Panc1 (cell line): Measurements from ENCODE around the gene TRAPPC5. TPM values are rescaled to one million over a fixed set of nuclear protein-coding genes. Genes with fewer than 3 reads are reported as not detected.

Experiments
- ATAC-seq: fragments of 200-7000 bp; cut with Tn5 transposase; 2 replicates; pipeline ENCODE4 v1.9.1; 2020; ENCODE audit warnings: mild to moderate bottlenecking, moderate library complexity
- BruUV-seq: library from RNA; stranded (reverse); fragments of 400-500 nt; replicated peaks from 2 replicates; lab custom pipeline; 2021; lab: Mats Ljungman, UMichigan
- CTCF ChIA-PET: fragments of 300-600 bp; sonication (Branson Sonifier 250); formaldehyde crosslinking; loops from one replicate; lab custom pipeline; 2022; ENCODE audit warnings: antibody characterized with exemption; lab: Charles Lee
- POLR2A ChIA-PET: fragments of 300-600 bp; sonication (Branson Sonifier 250); formaldehyde crosslinking; loops from one replicate; lab custom pipeline; 2022; ENCODE audit warnings: antibody characterized with exemption; lab: Charles Lee
- DNase-seq: peaks from one replicate; pipeline ENCODE4 v3.0.0-alpha.2; 2010; ENCODE audit warnings: low read depth, low spot score
- H3K27ac ChIP-seq: 2 replicates; pipeline ENCODE4 v1.5.1; 2011; ENCODE audit warnings: mild to moderate bottlenecking, low read length, inconsistent platforms
- H3K27me3 ChIP-seq: fragments of 200-500 bp; sonication (Bioruptor generic); 2 replicates; pipeline ENCODE4 v1.6.0; 2014; ENCODE audit warnings: low read length, inconsistent platforms; ENCODE audit not compliant: control insufficient read depth, insufficient read depth
- H3K36me3 ChIP-seq: fragments of 200-500 bp; sonication (Bioruptor generic); 2 replicates; pipeline ENCODE4 v1.5.1; 2014; ENCODE audit warnings: inconsistent platforms, mild to moderate bottlenecking, low read length, moderate library complexity; ENCODE audit not compliant: control insufficient read depth, insufficient read depth
- H3K4me1 ChIP-seq: 2 replicates; pipeline ENCODE4 v1.5.1; 2011; ENCODE audit warnings: inconsistent platforms, mild to moderate bottlenecking, low read length, moderate library complexity; ENCODE audit not compliant: control insufficient read depth, insufficient read depth
- H3K4me3 ChIP-seq, 2 experiments: 2 replicates each; pipeline ENCODE4 v1.5.1; 2011 to 2012; ENCODE audit warnings: low read depth in 2 of 2, low read length in 2 of 2, mild to moderate bottlenecking in 2 of 2, inconsistent platforms in 1 of 2, moderate library complexity in 1 of 2
- H3K9me3 ChIP-seq: fragments of 200-500 bp; sonication (Bioruptor generic); 2 replicates; pipeline ENCODE4 v1.5.1; 2014; ENCODE audit warnings: low read depth, mild to moderate bottlenecking, inconsistent platforms, low read length, moderate library complexity; ENCODE audit not compliant: control insufficient read depth, insufficient read depth
- POLR2AphosphoS5 ChIP-seq: IDR thresholded peaks from 2 replicates; pipeline ENCODE4 v1.6.1; 2012; ENCODE audit warnings: mild to moderate bottlenecking, low read depth, low read length, moderate library complexity
- SIN3A ChIP-seq: IDR thresholded peaks from 2 replicates; pipeline ENCODE4 v1.6.1; 2012; ENCODE audit warnings: low read depth, mild to moderate bottlenecking, low read length, moderate library complexity, borderline replicate concordance; ENCODE audit not compliant: insufficient read depth
- TCF7L2 ChIP-seq: IDR thresholded peaks from 2 replicates; pipeline ENCODE4 v1.6.1; 2011; ENCODE audit warnings: mild to moderate bottlenecking, low read depth, low read length, inconsistent platforms
- in situ Hi-C: cut with HindIII; loops from 2 replicates; pipeline ENCODE4 v1.10.0; 2016; ENCODE audit warnings: low sequenced_read_pairs, low pct_unique_long_range_greater_than_20kb
- intact Hi-C: fragments of 100-400 bp; cut with micrococcal nuclease; formaldehyde crosslinking; loops from one replicate; pipeline ENCODE4 v1.10.0; 2022; ENCODE audit not compliant: unreplicated experiment
- total RNA-seq: library from RNA; stranded (reverse); gene quantifications from one replicate; pipeline ENCODE4 v1.2.1, GENCODE V29; 2021; ENCODE audit not compliant: unreplicated experiment
- TF ChIP-seq, protein P1 (sequence below), 2 experiments: IDR thresholded peaks; 2 replicates each; pipeline ENCODE4 v1.6.1; 2011 to 2012; ENCODE audit warnings: low read depth in 2 of 2, control low read depth in 1 of 2, low read length in 1 of 2, mild to moderate bottlenecking in 1 of 2, moderate library complexity in 1 of 2; ENCODE audit not compliant: insufficient read depth in 1 of 2
- TF ChIP-seq, protein P2 (sequence below): fragments of 450-650 bp; IDR thresholded peaks from 2 replicates; pipeline ENCODE4 v1.5.1; 2017; ENCODE audit warnings: mild to moderate bottlenecking

Gene TRAPPC5
- total RNA-seq, 1 experiment from 2014 or later = 101 TPM

DNA sequence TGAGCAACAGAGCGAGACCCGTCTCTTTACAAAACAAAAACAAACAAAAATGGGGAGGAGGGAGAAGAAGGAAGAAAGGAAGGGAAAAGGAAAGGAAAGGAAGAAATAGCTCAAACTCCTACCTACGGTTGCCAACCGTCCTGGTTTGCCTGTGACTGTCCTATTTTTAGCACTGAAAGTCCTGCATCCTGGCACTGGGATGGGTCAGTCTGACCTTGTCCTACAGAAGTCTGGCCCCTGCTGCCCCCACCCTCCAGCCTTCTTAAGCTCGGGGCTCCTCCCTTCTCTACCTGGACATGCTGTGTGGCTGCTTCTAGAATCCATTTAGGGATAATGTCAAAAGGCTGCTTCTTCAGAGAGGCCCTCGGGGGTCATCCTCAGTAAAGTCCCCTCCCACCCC is 45.0 kb upstream of the TRAPPC5 start:
- no TSS peak for BruUV-seq
- no peaks in the 10 kb centered on the region for H3K9me3 ChIP-seq
- in situ Hi-C loops (no loop called here), intact Hi-C loops (no loop called here)
- ATAC-seq = no peak
- no peak for DNase-seq
- H3K36me3 ChIP-seq = no peaks in the 10 kb centered on the region
- ChIA-PET POLR2A (no interaction called here), CTCF (no interaction called here)
- peaks cover under 1% of the 10 kb centered on the region; the same call in 1 of the 2 replicates for H3K4me1 ChIP-seq
- H3K4me3 ChIP-seq = no peak overlapping the region
- H3K27me3 ChIP-seq = no peaks in the 10 kb centered on the region
- TF ChIP-seq SIN3A (no peak), TCF7L2 (no peak), POLR2AphosphoS5 (no peak)
- TF ChIP-seq, protein P1, sequence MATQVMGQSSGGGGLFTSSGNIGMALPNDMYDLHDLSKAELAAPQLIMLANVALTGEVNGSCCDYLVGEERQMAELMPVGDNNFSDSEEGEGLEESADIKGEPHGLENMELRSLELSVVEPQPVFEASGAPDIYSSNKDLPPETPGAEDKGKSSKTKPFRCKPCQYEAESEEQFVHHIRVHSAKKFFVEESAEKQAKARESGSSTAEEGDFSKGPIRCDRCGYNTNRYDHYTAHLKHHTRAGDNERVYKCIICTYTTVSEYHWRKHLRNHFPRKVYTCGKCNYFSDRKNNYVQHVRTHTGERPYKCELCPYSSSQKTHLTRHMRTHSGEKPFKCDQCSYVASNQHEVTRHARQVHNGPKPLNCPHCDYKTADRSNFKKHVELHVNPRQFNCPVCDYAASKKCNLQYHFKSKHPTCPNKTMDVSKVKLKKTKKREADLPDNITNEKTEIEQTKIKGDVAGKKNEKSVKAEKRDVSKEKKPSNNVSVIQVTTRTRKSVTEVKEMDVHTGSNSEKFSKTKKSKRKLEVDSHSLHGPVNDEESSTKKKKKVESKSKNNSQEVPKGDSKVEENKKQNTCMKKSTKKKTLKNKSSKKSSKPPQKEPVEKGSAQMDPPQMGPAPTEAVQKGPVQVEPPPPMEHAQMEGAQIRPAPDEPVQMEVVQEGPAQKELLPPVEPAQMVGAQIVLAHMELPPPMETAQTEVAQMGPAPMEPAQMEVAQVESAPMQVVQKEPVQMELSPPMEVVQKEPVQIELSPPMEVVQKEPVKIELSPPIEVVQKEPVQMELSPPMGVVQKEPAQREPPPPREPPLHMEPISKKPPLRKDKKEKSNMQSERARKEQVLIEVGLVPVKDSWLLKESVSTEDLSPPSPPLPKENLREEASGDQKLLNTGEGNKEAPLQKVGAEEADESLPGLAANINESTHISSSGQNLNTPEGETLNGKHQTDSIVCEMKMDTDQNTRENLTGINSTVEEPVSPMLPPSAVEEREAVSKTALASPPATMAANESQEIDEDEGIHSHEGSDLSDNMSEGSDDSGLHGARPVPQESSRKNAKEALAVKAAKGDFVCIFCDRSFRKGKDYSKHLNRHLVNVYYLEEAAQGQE (IDR thresholded peaks at IDR 0.05; ENCODE audit: insufficient read depth in 1 of 2, low read depth in 2 of 2, low read length in 1 of 2) = no peak
- TF ChIP-seq, protein P2, sequence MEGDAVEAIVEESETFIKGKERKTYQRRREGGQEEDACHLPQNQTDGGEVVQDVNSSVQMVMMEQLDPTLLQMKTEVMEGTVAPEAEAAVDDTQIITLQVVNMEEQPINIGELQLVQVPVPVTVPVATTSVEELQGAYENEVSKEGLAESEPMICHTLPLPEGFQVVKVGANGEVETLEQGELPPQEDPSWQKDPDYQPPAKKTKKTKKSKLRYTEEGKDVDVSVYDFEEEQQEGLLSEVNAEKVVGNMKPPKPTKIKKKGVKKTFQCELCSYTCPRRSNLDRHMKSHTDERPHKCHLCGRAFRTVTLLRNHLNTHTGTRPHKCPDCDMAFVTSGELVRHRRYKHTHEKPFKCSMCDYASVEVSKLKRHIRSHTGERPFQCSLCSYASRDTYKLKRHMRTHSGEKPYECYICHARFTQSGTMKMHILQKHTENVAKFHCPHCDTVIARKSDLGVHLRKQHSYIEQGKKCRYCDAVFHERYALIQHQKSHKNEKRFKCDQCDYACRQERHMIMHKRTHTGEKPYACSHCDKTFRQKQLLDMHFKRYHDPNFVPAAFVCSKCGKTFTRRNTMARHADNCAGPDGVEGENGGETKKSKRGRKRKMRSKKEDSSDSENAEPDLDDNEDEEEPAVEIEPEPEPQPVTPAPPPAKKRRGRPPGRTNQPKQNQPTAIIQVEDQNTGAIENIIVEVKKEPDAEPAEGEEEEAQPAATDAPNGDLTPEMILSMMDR = no peak
- H3K27ac ChIP-seq = no peak overlapping the region

DNA sequence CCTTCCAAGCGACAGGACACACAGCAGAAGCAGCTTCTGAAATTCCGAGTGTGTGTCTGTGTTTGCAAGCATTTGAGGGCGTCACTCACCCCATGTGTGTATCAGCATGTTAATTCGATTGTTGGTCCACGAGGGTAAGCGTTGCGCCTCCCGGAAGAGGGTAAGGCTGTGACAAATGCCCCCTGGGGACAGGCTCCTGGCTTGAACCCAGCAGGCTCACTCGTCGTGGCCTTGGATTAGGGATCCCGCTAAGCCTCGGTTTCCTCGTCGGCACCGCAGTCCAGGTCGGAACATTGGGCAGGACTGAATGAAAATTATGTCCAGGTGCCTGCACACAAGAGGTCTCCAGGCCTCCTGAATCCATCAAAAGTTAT is 44.3 kb upstream of the TRAPPC5 start:
- CTCF ChIA-PET = no interaction called here
- BruUV-seq = no TSS peak
- in situ Hi-C loops = no loop called here
- DNase-seq (no peak), ATAC-seq (no peak)
- POLR2A ChIA-PET = no interaction called here
- Histone ChIP-seq H3K4me1 (no peaks in the 10 kb centered on the region; the same call in 1 of the 2 replicates), H3K36me3 (no peaks in the 10 kb centered on the region), H3K27me3 (no peaks in the 10 kb centered on the region), H3K4me3 (peak overlapping the region; percentile 62 to 78), H3K9me3 (no peaks in the 10 kb centered on the region), H3K27ac (no peak overlapping the region)
- TF ChIP-seq, protein P2 = no peak
- TF ChIP-seq SIN3A = no peak
- TF ChIP-seq, protein P1 (IDR thresholded peaks at IDR 0.05; ENCODE audit: insufficient read depth in 1 of 2, low read depth in 2 of 2, low read length in 1 of 2) = no peak
- TF ChIP-seq POLR2AphosphoS5 = no peak
- no peak for TF ChIP-seq TCF7L2
- intact Hi-C loops = no loop called here
